Caki2 (cell line): ENCODE data around the gene NCOA7. TPM values are rescaled to one million over a fixed set of nuclear protein-coding genes. Genes with fewer than 3 reads are reported as not detected.

ENCODE experiments used
- DNase-seq: peaks from one replicate; pipeline ENCODE4 v3.0.0-alpha.2; 2015; ENCODE audit warnings: low read depth
- in situ Hi-C: cut with HindIII; loops from 2 replicates; pipeline ENCODE4 v1.10.0; 2016; ENCODE audit warnings: low sequenced_read_pairs, low pct_unique_long_range_greater_than_20kb, mixed read lengths
- total RNA-seq: library from RNA; depleted of rRNA; stranded (reverse); fragments of >200 nt; shearing (Covaris generic); gene quantifications from 2 replicates; pipeline ENCODE4 v1.2.3, GENCODE V29; 2014; ENCODE audit warnings: low replicate concordance

Gene NCOA7
- total RNA-seq, 1 experiment from 2014 or later: 25.9 TPM

DNA sequence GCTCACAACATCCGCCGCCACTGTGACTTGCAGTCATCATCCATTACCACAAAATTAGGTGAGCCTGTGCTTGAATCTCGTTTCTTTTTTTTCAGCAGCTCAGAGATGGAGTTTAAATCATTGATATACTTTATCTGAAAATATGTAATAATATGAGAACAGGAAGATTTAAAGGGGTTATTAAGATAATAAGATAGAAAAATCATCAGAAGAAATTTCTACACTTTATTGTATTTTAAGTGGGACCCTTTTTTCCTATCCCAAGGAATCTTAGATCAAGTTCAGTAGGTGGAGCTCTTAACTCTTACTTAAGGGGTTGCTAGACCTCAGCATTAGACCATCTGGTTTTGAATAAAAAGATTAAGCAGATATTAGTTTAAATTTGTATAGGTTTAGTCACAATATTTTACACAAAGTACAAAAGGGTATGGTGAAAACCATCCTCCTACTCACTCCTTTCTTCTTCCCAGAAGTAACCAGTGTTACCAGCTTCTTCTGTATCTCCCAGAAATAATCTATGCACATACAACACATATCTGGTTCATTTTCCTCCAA is 9.4 kb upstream of the NCOA7 start:
- no peak for DNase-seq
- in situ Hi-C loops: no loop called here

- DNase-seq: no peak
- in situ Hi-C loops: no loop called here
These were observed 6.4 kb upstream of the NCOA7 start for GRCh38 chr6:125784365-125784764.

DNA sequence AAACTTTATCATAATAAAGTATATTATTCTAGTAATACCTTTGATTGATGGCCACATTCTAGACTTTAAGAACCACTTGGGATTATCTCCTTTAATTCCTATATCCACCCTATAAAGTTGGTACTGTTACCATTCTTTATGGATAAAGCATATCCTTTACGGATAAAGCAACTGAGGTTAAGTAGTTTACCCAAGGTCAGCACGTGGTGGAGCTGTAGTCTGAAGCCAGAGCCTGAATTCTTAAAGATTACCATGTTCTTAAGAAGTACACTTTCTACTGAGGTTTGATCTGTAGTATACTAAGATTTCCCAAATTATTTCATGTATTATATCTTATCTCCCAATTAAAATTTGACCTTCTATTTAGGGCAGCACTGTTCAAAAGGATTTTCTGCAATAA is 3.0 kb upstream of the NCOA7 start:
- in situ Hi-C loops: no loop called here
- no peak for DNase-seq

- in situ Hi-C loops: no loop called here
- no peak for DNase-seq
These were observed 1.6 kb upstream of the NCOA7 start for GRCh38 chr6:125789167-125789566.

DNA sequence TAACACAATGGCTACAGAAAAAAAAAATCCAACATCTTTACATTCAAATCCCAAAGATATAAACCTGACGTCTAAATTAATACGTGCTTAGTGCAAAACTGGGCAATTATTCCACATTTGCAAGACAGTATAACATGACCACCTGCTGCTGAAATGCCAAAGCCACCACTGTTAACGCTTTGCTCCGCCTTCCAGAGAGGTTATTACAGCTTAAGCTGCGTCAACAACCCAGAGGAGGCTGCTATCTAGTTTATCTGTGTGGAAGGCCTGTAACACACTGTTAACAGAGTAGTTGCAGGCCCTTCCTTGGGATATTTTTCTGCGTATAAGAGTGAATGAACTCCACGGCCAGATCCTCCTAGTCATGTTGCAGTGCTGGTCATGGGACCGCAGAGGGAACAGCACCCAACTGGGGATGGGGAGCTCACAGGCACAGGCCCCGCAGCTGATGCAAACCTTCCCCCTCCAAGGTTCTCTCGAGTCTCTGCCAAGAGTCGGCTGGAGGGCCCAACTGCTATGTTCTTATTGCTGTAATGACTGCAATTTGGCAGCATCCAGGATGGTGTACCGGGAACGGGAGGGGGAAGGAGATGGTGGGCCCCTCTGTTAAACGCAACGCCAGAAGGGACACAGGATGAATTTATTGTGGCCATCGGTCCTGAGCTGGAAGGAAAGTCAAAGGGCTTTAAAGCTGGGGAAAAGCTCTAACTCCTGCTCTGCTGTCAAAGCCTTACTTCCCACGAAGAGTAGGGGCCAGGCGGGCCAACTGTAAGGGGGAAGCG is 993 bp upstream of the NCOA7 start:
- in situ Hi-C loops: no loop called here
- DNase-seq: peak; percentile 74

DNA sequence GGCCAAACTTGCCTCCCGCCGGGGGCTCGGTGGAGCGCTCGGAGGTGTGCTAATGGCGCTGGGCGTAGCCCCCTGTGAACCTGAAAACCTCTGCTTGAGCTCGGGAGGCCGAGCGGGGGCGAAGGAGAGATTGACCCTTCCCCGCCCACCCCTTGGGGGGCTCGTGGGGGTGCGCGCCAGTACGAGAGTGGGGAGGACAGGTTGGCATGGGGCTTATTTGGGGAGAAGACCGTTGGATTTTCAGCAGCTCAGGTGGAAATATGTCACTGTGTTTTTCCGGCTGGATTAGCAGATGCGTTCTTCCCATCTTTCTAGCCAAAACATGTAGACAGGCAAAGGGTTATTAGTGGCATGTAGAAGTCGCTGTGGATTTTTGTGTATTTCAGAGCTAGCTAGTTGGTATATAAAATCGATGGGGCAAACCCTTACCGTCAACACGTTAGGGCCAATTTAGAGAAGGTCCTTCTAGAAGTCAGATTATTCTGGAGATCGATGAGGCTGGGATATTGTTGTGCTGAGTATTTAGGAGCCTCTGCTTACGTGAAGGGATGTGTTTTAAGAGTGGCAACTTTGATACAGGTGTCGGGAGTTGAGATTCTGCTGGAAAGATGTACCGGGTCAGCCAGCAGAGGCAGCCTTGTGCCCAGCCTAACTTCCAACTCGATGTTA is 525 bp downstream of the NCOA7 start:
- in situ Hi-C loops: no loop called here
- DNase-seq: peak; percentile 76

DNA sequence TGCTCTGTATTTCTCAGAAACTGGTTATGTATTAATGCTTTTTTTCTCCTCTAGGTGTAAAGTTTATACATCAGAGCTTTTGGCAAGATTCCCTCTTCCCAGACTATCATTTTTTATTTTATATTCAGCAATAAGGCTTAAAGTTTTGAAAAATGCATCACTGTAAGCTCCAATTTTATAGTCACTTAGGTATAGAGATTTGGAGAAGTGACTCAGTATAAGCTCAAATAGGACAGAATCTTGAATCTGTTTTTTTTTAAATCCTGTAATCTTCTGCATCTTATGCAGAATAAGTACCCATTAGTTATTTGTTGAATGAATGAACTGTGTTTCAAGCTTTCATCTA is 1.0 kb downstream of the NCOA7 start:
- DNase-seq: no peak
- in situ Hi-C loops: no loop called here

DNA sequence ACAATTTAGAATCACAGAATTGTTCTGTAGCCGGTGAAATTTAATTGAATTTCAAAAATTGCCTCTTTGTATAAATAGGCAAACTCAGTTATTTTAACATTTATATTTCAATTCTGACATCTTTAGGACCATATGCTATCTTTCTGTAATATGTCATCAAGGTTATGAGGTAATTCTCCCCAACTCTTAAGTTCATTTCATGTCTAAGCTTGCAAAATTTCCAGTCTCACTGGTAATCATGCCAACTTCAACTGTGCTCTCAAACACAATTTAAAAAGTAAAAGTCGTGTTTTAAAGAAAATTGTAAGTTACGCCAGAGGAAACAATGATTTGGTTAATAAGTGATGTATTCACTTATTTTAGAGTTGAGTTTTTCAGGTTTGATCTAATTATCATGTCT is 1.4 kb downstream of the NCOA7 start:
- in situ Hi-C loops: no loop called here
- DNase-seq: no peak

- in situ Hi-C loops: no loop called here
- no peak for DNase-seq
These were observed 1.9 kb downstream of the NCOA7 start for GRCh38 chr6:125792680-125793079.

- in situ Hi-C loops: no loop called here
These were observed 2.5 kb downstream of the NCOA7 start for GRCh38 chr6:125793280-125793679.

DNA sequence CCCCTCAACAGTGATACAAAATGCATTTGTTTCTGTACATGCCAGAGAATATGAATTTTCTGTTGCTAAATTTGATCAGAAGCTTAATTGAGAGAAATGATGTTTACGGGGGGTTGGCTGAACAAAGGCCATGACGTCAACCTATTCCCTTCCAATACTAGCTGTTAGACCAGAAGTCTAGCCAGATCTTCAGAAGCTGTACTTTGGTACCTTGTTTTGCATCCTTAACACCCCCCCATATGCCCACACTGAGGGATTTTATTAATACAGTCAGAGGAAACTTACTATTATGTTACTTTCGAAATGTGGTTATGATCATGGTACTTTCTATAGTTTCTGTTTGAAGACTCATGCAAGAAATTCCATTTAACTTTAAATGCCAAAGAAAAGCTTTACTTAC is 3.1 kb downstream of the NCOA7 start:
- in situ Hi-C loops: no loop called here
- DNase-seq: no peak

More at GRCh38 chr6:125793280-125793679, 2.5 kb downstream of the NCOA7 start:
- no peak for DNase-seq

DNA sequence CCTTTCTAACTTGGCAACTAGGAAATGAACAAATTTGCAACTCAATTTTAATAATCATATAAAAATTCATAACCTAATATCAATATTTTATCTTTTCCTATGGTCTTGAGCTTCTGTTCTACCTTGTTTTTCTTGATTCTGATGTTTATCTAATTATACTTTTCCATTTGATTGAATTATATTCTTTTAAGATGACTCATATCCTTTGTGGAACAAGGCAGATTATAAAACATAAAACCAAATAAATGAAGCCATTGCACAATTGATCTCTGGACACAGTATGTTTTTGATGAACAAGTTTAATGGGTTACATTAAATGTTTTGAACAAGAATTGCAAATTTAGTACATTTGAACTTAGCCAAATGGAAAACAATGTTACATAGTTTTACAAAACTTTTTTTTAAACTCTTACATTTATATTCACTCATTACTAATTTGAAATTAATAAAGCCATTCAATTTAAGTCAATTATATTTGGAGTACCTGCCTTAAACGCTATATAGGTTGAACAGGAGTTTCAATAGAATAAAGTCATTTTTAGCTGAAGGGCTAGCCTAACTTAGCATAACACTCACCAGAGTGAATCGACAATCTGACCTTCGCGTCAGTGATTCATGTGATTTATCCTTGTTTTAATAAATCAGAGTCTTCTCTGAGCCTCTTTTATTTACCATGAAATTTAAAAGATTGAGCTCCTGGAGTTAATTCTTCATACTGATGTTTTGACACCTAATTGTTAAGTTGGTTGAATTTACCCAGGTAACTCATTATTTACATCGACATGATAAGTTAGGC is 3.8 kb downstream of the NCOA7 start:
- no peak for DNase-seq
- in situ Hi-C loops: no loop called here

- in situ Hi-C loops: no loop called here
- no peak for DNase-seq
These were observed 4.5 kb downstream of the NCOA7 start for GRCh38 chr6:125795301-125795700.

- in situ Hi-C loops: no loop called here
- DNase-seq: no peak
These were observed 6.5 kb downstream of the NCOA7 start for GRCh38 chr6:125797120-125797885.

DNA sequence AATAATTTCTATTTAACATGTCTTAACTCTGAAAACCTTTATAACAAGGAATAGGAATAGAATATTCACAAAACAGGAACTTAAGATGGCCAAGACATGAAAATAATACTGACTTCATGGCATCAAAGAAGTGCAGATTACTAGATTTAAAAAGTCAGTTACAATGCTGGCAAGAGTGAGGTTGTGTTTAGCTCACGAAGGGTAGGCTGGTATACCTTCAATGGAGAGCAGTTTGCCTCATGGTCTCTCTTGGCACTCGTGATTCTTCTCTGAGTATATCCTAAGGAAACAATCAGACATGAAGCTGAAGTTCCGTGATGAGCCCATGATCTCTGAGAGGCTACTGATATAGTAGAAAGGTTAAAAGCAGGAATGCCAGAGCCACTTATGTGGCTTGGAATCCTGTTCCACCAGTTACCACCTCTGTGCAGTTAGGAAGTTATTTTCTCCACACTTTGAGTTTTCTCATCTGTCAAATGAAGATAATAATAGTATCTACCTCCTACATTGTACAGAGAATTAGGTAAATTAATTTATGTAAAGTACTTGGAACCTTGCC is 7.2 kb downstream of the NCOA7 start:
- DNase-seq: no peak
- in situ Hi-C loops: no loop called here

DNA sequence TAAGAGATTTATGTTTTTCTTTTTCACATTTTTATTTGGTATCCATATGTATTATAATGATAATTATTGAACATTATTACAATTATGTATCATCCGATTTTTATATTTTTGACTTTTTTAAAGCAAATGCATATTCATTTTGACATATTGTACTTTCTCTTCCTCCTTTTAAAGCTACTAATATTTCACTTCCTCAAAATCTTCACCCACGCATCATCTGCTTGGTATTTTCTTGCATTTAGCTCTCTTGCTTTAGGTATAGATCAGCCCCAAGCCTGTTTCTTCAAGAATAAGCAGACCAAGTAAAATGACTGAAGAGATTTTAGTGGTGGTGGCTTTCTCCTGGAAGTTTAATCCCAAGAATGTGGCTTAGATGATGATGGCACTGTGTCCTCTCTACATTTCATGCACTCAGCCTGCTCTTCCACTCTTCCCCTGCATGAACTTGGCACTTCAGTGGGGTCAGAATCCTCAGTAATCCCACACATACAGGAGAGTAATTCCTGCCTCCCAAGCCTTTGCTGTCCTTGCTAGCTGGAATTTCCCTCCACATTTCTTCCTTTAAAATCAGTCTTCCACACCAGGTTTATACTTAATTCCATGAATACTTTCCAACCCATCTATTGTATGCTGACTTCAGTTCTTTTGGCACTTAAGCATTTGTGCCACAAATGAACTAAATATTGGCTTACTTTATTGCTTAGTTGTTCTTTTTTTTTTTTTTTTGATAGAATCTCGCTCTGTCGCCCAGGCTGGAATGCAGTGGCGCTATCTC is 8.2 kb downstream of the NCOA7 start:
- no peak for DNase-seq
- in situ Hi-C loops: no loop called here

GRCh38 chr6:125802383-125802782 is 11.6 kb downstream of the NCOA7 start:
- DNase-seq: no peak
- in situ Hi-C loops: no loop called here
